ENCODE measurements around the gene RNF217.

DNA sequence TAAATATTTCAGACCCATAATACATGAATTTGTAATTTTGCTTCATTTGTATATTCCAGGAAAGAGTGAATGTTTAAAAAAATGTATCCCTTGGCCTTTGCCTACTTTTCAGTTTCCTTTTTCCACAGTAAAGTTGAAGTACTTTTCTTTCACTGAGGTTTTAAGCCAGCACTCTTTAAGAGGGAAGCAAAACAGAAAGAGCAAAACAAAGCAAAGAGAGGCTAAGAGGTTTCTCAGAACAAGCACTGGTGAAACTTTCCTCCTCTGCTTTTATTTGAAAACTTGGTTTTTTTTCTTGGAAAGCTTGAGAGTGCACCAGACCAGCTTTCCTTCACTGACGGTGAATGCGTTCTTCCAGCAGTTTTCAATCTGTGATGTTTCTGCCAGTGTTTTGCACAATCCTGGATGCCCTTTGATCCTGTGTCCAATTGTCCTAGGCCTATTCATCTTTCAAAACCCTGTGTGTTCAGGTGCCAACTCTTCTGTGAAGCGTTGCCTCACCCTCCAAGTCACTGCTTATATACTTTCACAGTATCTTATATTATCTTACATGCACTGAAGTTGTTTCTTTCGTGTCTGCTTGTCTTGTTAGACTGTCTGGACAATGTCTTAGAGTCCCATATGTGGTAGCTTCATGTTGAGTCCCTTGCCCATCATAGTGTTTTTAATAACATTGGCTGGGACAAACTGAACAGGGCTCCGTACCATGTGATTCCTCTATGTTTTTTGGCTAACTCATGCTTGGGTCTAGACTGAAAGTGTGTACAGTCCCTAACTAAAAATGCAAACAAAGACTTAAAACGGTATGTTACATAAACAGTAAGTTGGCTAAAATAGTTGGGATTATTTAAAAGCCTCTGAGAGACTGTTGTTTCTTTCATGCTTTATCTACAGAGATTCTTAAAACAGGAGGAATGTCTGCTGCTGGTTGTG, 1.9 kb downstream of the RNF217 start:
- no peak for TF ChIP-seq MAX (IDR thresholded peaks at IDR 0.05)
- no peak for TF ChIP-seq BCL11A (IDR thresholded peaks at IDR 0.05; ENCODE audit: low read depth in 2 of 2, low read length in 2 of 2)
- TF ChIP-seq, protein P1, sequence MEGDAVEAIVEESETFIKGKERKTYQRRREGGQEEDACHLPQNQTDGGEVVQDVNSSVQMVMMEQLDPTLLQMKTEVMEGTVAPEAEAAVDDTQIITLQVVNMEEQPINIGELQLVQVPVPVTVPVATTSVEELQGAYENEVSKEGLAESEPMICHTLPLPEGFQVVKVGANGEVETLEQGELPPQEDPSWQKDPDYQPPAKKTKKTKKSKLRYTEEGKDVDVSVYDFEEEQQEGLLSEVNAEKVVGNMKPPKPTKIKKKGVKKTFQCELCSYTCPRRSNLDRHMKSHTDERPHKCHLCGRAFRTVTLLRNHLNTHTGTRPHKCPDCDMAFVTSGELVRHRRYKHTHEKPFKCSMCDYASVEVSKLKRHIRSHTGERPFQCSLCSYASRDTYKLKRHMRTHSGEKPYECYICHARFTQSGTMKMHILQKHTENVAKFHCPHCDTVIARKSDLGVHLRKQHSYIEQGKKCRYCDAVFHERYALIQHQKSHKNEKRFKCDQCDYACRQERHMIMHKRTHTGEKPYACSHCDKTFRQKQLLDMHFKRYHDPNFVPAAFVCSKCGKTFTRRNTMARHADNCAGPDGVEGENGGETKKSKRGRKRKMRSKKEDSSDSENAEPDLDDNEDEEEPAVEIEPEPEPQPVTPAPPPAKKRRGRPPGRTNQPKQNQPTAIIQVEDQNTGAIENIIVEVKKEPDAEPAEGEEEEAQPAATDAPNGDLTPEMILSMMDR (IDR thresholded peaks at IDR 0.05; ENCODE audit: control extremely low read depth in 1 of 3, insufficient read depth in 1 of 3, low read depth in 1 of 3, low read length in 3 of 3) = no peak
- TF ChIP-seq RBBP5 (IDR thresholded peaks at IDR 0.05; ENCODE audit: borderline replicate concordance, low read depth, low read length) = no peak
- TF ChIP-seq POLR2AphosphoS5 (IDR thresholded peaks at IDR 0.05; ENCODE audit: low read depth, low read length) = no peak
- TF ChIP-seq RNF2 (IDR thresholded peaks at IDR 0.05; ENCODE audit: borderline replicate concordance, low read depth, low read length, missing control alignments, poor library complexity, severe bottlenecking) = no peak
- TF ChIP-seq TAF1 (IDR thresholded peaks at IDR 0.05; ENCODE audit: low read depth, low read length) = no peak
- no peak for TF ChIP-seq EP300 (IDR thresholded peaks at IDR 0.05; ENCODE audit: borderline replicate concordance in 1 of 2, low read depth in 2 of 2, low read length in 2 of 2)
- TF ChIP-seq POLR2A (IDR thresholded peaks at IDR 0.05; ENCODE audit: control extremely low read depth in 1 of 2, low read depth in 2 of 2, low read length in 2 of 2) = no peak

Measured in H1 (cell line).